Measurements from ENCODE around the gene PCDHA9. TPM values are rescaled to one million over a fixed set of nuclear protein-coding genes. Genes with fewer than 3 reads are reported as not detected.
"Not testable (repeated sequence)": the region's sequence is repeated elsewhere in the genome, so short reads cannot be mapped to it uniquely, and the experiment has no call there.

The PCDHA9 gene
- total and polyA plus RNA-seq, 2 donors from 2014 or later: 0.85 TPM; not detected in 1

DNA sequence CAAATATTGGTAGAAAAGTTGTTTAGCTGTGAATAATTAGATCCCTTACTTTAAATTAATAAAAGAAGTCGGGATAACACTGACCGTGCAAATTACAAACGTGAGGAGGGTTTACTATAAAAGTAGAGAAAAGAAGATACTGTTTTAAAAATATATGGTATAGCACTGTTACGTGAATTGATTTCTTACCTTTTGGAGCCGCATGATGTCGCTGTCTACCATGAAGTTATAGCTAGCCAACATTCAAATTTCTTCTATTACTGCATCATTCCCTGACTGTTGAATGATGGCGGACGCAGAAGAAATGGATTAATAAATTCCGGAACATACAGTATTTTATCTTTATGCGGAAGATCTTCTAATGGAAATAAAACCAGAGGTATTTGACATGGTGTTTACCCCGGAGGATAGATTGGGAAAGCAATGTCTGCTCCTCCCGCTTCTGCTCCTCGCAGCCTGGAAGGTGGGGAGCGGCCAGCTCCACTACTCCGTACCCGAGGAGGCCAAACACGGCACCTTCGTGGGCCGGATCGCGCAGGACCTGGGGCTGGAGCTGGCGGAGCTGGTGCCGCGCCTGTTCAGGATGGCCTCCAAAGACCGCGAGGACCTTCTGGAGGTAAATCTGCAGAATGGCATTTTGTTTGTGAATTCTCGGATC is 20.3 kb upstream of the PCDHA9 start, which contains the start of gene PCDHA6:
TSS of gene PCDHA6 (plus strand) at position 257 of the 658 bp plus-strand sequence. CDS start at position 389, 132 bp downstream.
- FAIRE-seq (no peak), DNase-seq (peak in 1 of 5 donors; percentile 5)
- no peaks in the 10 kb centered on the region for H3K36me3 ChIP-seq (ENCODE audit: control insufficient read depth in 2 of 3, insufficient read depth in 3 of 3, low read length in 3 of 3)
- H3K4me1 ChIP-seq (ENCODE audit: control insufficient read depth in 2 of 3, insufficient read depth in 2 of 3, low read depth in 1 of 3, low read length in 3 of 3): no peaks in the 10 kb centered on the region
- peak within 1 kb of the TSS in 2 of 3 donors; percentile 7 to 39 for H3K4me3 ChIP-seq (ENCODE audit: low read length in 3 of 3)
- no peaks in the 10 kb centered on the region for H3K27me3 ChIP-seq (ENCODE audit: control insufficient read depth, insufficient read depth, low read length)
- intact Hi-C loops (cut with DNase I): no loop called here
- H3K27ac ChIP-seq (ENCODE audit: low read depth in 2 of 2, low read length in 2 of 2): no peak within 1 kb of the TSS
- no peak for TF ChIP-seq CTCF (IDR thresholded peaks at IDR 0.05; ENCODE audit: borderline replicate concordance, extremely low read depth, insufficient read depth)
- H3K9ac ChIP-seq (ENCODE audit: low read length in 3 of 3): no peak within 1 kb of the TSS
- no peaks in the 10 kb centered on the region for H3K9me3 ChIP-seq (ENCODE audit: control insufficient read depth in 2 of 3, insufficient read depth in 1 of 3, low read length in 3 of 3)

- no peaks in the 10 kb centered on the region for H3K27me3 ChIP-seq (ENCODE audit: control insufficient read depth, insufficient read depth, low read length)
- H3K27ac ChIP-seq (ENCODE audit: low read depth in 2 of 2, low read length in 2 of 2): no peak overlapping the region
- H3K36me3 ChIP-seq (ENCODE audit: control insufficient read depth in 2 of 3, insufficient read depth in 3 of 3, low read length in 3 of 3): no peaks in the 10 kb centered on the region
- H3K4me1 ChIP-seq (ENCODE audit: control insufficient read depth in 2 of 3, insufficient read depth in 2 of 3, low read depth in 1 of 3, low read length in 3 of 3): no peaks in the 10 kb centered on the region
- no peak for DNase-seq
- H3K9ac ChIP-seq (ENCODE audit: low read length in 3 of 3): no peak overlapping the region
- no peak for FAIRE-seq
- intact Hi-C loops (cut with DNase I): no loop called here
- no peak for TF ChIP-seq CTCF (IDR thresholded peaks at IDR 0.05; ENCODE audit: borderline replicate concordance, extremely low read depth, insufficient read depth)
- no peaks in the 10 kb centered on the region for H3K9me3 ChIP-seq (ENCODE audit: control insufficient read depth in 2 of 3, insufficient read depth in 1 of 3, low read length in 3 of 3)
- peak overlapping the region in 2 of 3 donors; percentile 7 to 39 for H3K4me3 ChIP-seq (ENCODE audit: low read length in 3 of 3)
These were observed 19.8 kb upstream of the PCDHA9 start for GRCh38 chr5:140828362-140828737.

- H3K4me3 ChIP-seq (ENCODE audit: low read length in 3 of 3); FAIRE-seq; H3K9me3 ChIP-seq (ENCODE audit: control insufficient read depth in 2 of 3, insufficient read depth in 1 of 3, low read length in 3 of 3); H3K4me1 ChIP-seq (ENCODE audit: control insufficient read depth in 2 of 3, insufficient read depth in 2 of 3, low read depth in 1 of 3, low read length in 3 of 3); DNase-seq; H3K27ac ChIP-seq (ENCODE audit: low read depth in 2 of 2, low read length in 2 of 2); H3K27me3 ChIP-seq (ENCODE audit: control insufficient read depth, insufficient read depth, low read length); H3K9ac ChIP-seq (ENCODE audit: low read length in 3 of 3); H3K36me3 ChIP-seq (ENCODE audit: control insufficient read depth in 2 of 3, insufficient read depth in 3 of 3, low read length in 3 of 3); intact Hi-C loops (cut with DNase I): not testable (repeated sequence)
These were observed 18.4 kb upstream of the PCDHA9 start for GRCh38 chr5:140829511-140830501.

DNA sequence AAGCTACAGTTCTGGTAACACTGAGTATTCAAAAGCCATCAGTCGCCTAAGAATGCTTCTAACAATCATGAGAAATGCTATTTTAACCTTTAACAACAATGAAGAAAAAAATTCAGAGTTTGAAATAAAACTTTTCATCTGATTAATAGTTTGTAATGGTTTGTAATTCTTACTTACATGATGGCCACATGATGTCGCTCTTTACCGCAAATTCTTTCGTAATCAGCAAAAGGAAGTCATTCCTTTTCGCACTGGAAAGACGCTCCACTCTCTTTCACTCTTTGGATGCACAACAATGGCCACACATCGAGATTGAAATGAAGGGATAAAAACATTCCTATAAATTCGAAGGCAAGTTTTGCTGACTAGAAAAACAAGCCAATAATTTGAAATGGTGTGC is 14.2 kb upstream of the PCDHA9 start, which contains the start of gene PCDHA7:
TSS of gene PCDHA7 (plus strand) at position 277 of the 400 bp plus-strand sequence. CDS start at position 392, 115 bp downstream.
- no peak for TF ChIP-seq CTCF (IDR thresholded peaks at IDR 0.05; ENCODE audit: borderline replicate concordance, extremely low read depth, insufficient read depth)
- H3K4me1 ChIP-seq (ENCODE audit: control insufficient read depth in 2 of 3, insufficient read depth in 2 of 3, low read depth in 1 of 3, low read length in 3 of 3): no peaks in the 10 kb centered on the region
- no peak within 1 kb of the TSS for H3K9ac ChIP-seq (ENCODE audit: low read length in 3 of 3)
- intact Hi-C loops (cut with DNase I): no loop called here
- FAIRE-seq (no peak), DNase-seq (peak in 1 of 5 donors; percentile 4)
- no peaks in the 10 kb centered on the region for H3K27me3 ChIP-seq (ENCODE audit: control insufficient read depth, insufficient read depth, low read length)
- H3K27ac ChIP-seq (ENCODE audit: low read depth in 2 of 2, low read length in 2 of 2): no peak within 1 kb of the TSS
- no peaks in the 10 kb centered on the region for H3K36me3 ChIP-seq (ENCODE audit: control insufficient read depth in 2 of 3, insufficient read depth in 3 of 3, low read length in 3 of 3)
- H3K4me3 ChIP-seq (ENCODE audit: low read length in 3 of 3): peak within 1 kb of the TSS in 2 of 3 donors; percentile 2 to 22
- H3K9me3 ChIP-seq (ENCODE audit: control insufficient read depth in 2 of 3, insufficient read depth in 1 of 3, low read length in 3 of 3): peaks cover 0 to 13% (median 8%) of the 10 kb centered on the region in 3 donors

DNA sequence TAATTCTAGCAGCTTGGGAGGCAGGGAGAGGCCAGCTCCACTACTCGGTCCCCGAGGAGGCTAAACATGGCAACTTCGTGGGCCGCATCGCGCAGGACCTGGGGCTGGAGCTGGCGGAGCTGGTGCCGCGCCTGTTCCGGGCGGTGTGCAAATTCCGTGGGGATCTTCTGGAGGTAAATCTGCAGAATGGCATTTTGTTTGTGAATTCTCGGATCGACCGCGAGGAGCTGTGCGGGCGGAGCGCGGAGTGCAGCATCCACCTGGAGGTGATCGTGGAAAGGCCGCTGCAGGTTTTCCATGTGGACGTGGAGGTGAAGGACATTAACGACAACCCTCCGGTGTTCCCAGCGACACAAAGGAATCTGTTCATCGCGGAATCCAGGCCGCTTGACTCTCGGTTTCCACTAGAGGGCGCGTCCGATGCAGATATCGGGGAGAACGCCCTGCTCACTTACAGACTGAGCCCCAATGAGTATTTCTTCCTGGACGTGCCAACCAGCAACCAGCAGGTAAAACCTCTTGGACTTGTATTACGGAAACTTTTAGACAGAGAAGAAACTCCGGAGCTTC is 13.7 kb upstream of the PCDHA9 start:
- H3K9ac ChIP-seq (ENCODE audit: low read length in 3 of 3); H3K36me3 ChIP-seq (ENCODE audit: control insufficient read depth in 2 of 3, insufficient read depth in 3 of 3, low read length in 3 of 3); H3K27me3 ChIP-seq (ENCODE audit: control insufficient read depth, insufficient read depth, low read length); intact Hi-C loops (cut with DNase I); FAIRE-seq; DNase-seq; H3K4me1 ChIP-seq (ENCODE audit: control insufficient read depth in 2 of 3, insufficient read depth in 2 of 3, low read depth in 1 of 3, low read length in 3 of 3); H3K27ac ChIP-seq (ENCODE audit: low read depth in 2 of 2, low read length in 2 of 2): not testable (repeated sequence)
- H3K4me3 ChIP-seq (ENCODE audit: low read length in 3 of 3): peak overlapping the region in 2 of 3 donors; percentile 2 to 22
- peaks cover 0 to 13% (median 8%) of the 10 kb centered on the region in 3 donors for H3K9me3 ChIP-seq (ENCODE audit: control insufficient read depth in 2 of 3, insufficient read depth in 1 of 3, low read length in 3 of 3)
